ENCODE measurements around the gene MT3.
A peak's percentile ranks its signal among the peaks of the same experiment; 100 is the strongest.

The MT3 gene

DNA sequence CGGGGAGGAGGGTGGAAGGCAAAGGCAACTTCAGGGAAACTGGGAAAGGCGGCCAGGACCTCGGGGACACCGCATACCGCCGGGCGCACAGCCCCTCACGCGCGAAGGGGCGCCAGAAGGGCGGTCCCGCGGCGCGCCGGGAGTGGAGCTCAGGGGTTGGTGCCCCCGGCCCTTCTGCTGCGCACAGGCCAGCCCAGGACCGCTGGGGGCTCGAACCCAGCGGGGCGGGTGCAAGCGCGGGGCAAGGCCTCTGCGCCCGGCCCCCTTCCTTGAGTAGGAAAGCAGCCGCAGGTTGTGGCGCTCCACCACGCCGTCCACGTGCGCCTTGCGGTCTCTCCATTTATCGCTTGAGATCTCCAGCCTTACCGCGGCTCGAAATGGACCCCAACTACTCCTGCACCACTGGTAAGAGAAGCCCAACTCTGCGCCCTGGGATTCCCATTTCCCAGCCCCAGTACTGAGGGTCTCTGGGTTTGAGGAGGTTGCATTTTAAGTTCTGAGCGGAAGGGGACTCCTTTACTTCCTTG lies 46.2 kb downstream of the MT3 start:
- TF ChIP-seq, protein P1, sequence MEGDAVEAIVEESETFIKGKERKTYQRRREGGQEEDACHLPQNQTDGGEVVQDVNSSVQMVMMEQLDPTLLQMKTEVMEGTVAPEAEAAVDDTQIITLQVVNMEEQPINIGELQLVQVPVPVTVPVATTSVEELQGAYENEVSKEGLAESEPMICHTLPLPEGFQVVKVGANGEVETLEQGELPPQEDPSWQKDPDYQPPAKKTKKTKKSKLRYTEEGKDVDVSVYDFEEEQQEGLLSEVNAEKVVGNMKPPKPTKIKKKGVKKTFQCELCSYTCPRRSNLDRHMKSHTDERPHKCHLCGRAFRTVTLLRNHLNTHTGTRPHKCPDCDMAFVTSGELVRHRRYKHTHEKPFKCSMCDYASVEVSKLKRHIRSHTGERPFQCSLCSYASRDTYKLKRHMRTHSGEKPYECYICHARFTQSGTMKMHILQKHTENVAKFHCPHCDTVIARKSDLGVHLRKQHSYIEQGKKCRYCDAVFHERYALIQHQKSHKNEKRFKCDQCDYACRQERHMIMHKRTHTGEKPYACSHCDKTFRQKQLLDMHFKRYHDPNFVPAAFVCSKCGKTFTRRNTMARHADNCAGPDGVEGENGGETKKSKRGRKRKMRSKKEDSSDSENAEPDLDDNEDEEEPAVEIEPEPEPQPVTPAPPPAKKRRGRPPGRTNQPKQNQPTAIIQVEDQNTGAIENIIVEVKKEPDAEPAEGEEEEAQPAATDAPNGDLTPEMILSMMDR (conservative IDR thresholded peaks at IDR 0.05; ENCODE audit: low read depth, low read length), result no peak
- no peak for DNase-seq (ENCODE audit: low read depth)
- no peak overlapping the region for H3K4me3 ChIP-seq (ENCODE audit: low read length)

DNA sequence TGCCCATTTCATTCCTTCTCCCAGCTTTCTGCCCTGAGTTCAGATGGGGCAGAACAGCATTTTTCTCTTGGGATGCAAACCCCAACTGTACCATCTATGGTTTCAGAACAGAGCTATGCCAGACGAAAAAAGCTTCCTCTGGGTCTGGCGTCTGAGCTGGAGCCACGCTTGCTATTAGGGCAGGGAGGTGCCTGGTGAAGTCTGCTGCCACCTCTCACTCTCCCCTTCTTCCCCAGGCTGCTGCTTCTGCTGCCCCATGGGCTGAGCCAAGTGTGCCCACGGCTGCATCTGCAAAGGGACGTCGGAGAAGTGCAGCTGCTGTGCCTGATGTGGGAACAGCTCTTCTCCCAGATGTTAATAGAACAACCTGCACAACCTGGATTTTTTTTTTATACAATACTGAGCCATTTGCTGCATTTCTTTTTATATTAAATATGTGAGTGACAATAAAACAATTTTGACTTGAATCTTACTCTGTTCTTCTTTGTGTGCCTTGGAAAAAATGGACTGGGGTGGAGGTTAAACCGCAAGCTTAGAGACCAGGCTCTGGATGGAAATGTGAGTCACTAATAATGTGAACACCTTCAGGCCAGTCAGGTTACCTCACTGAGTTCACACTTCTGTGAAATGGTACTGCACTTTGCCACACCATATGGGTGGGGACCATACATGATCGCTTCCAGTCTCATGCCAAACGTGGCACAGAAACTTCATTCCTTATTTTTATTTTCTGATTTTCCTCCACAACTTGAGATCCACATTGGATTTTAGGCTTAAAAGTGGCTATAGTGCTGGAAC lies 47.5 kb downstream of the MT3 start:
- no peak for DNase-seq (ENCODE audit: low read depth)
- TF ChIP-seq, protein P1 (conservative IDR thresholded peaks at IDR 0.05; ENCODE audit: low read depth, low read length), result no peak
- H3K4me3 ChIP-seq (ENCODE audit: low read length), result no peak overlapping the region

DNA sequence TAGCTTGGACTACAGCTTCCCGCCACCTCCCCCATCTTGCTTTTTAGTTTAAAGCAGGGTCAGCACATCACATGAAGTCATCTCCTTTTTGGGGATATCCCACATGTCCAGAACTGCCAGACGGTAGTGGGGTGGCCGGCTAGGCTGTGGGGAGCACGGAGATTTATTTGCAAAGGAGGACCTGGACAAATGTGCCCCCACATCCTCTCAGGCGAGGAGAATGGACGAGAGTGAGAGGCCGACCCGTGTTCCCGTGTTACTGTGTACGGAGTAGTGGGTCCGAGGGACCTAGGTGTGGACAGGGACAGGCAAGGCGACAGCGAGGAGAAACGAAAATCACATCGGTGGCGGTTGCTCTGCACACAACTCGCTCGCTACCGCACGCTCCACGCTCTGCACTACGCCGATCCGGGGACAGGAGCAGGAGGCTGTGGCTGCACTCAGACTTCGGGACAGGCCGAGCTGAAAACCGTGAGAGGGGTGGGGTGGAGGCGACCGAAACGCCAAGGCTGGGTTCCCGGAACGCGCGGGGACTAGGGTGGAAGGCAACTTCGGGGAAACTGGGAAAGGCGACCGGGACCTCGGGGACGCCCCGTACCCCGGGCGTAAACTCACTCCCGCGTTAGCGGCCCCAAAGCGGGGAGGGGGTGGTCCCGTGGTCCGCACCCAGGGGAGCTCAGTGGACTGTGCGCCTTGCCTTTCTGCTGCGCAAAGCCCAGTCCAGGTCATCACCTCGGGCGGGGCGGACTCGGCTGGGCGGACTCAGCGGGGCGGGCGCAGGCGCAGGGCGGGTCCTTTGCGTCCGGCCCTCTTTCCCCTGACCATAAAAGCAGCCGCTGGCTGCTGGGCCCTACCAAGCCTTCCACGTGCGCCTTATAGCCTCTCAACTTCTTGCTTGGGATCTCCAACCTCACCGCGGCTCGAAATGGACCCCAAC lies 48.8 kb downstream of the MT3 start, which contains the start of gene MT1A:
TSS of gene MT1A (plus strand) at position 853 of the 937 bp plus-strand sequence. CDS start at position 926, 73 bp downstream.
- peak within 1 kb of the TSS; percentile 42 for H3K4me3 ChIP-seq (ENCODE audit: low read length)
- TF ChIP-seq, protein P1 (conservative IDR thresholded peaks at IDR 0.05; ENCODE audit: low read depth, low read length), result no peak
- DNase-seq (ENCODE audit: low read depth), result no peak

DNA sequence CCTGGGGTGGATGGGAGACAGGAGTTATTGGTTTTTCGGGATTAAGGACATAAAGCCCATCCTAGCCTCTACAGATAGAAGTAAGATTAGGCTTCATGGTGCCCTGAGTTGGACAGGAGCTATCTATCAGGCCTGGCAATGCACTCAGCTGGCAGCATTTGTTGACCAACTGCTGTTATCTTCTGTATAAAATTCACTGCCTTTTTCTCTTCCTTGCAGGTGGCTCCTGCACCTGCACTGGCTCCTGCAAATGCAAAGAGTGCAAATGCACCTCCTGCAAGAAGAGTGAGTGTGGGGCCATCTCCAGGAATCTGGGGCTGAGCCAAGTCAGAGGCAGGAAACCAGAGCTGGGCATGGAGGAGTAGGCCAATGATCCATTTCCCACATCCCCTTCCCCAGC lies 49.7 kb downstream of the MT3 start:
- TF ChIP-seq, protein P1 (conservative IDR thresholded peaks at IDR 0.05; ENCODE audit: low read depth, low read length), result no peak
- no peak for DNase-seq (ENCODE audit: low read depth)
- no peak overlapping the region for H3K4me3 ChIP-seq (ENCODE audit: low read length)

DNA sequence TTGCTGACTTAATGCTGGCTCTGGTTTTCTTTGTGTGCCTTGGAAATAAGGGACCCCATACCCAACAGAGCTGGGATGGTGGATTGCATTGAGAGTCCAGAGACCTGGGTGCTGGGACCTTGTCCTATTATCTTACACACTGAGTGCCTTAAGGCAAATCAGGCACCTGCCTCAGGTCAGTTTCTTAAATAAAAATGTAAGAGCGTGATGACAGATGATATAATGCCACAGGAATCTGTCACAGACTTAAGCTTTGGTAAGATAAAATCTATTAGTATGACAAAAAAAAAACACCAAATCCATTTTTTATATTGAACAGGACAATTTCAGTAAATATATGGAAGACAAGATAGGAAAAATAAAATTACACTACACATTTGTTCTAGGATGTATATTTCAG lies 50.7 kb downstream of the MT3 start:
- no peak overlapping the region for H3K4me3 ChIP-seq (ENCODE audit: low read length)
- no peak for DNase-seq (ENCODE audit: low read depth)
- TF ChIP-seq, protein P1 (conservative IDR thresholded peaks at IDR 0.05; ENCODE audit: low read depth, low read length), result no peak

Data from retinal pigment epithelial cell (primary cell).